ENCODE data around the gene CSMD2.

The CSMD2 gene

GRCh38 chr1:33623811-33624210 is 541.2 kb downstream of the CSMD2 start:
- DNase-seq, result no peak

- no peak for DNase-seq
These were observed 542.3 kb downstream of the CSMD2 start for GRCh38 chr1:33622757-33623156.

GRCh38 chr1:33618636-33619035 is 546.4 kb downstream of the CSMD2 start:
- no peak for DNase-seq

GRCh38 chr1:33617451-33617850 is 547.6 kb downstream of the CSMD2 start:
- no peak for DNase-seq

- DNase-seq, result no peak
These were observed 548.2 kb downstream of the CSMD2 start for GRCh38 chr1:33616780-33617179.

- no peak for DNase-seq
These were observed 549.5 kb downstream of the CSMD2 start for GRCh38 chr1:33615546-33615945.

- DNase-seq, result no peak
These were observed 554.1 kb downstream of the CSMD2 start for GRCh38 chr1:33610864-33611455.

- DNase-seq, result no peak
These were observed 554.6 kb downstream of the CSMD2 start for GRCh38 chr1:33610391-33610790.

GRCh38 chr1:33609739-33610138 is 555.3 kb downstream of the CSMD2 start:
- DNase-seq, result no peak

GRCh38 chr1:33608825-33609400 is 556.1 kb downstream of the CSMD2 start:
- DNase-seq, result no peak

GRCh38 chr1:33607444-33608005 is 557.5 kb downstream of the CSMD2 start:
- DNase-seq, result no peak

- DNase-seq, result no peak
These were observed 558.8 kb downstream of the CSMD2 start for GRCh38 chr1:33606272-33606671.

GRCh38 chr1:33602271-33602670 is 562.8 kb downstream of the CSMD2 start:
- DNase-seq, result no peak

- DNase-seq, result no peak
These were observed 563.3 kb downstream of the CSMD2 start for GRCh38 chr1:33601751-33602150.

GRCh38 chr1:33599516-33600115 is 565.4 kb downstream of the CSMD2 start:
- no peak for DNase-seq

GRCh38 chr1:33588726-33589125 is 576.3 kb downstream of the CSMD2 start:
- DNase-seq, result no peak

GRCh38 chr1:33586795-33587194 is 578.2 kb downstream of the CSMD2 start:
- no peak for DNase-seq

GRCh38 chr1:33586106-33586505 is 578.9 kb downstream of the CSMD2 start:
- no peak for DNase-seq

GRCh38 chr1:33583567-33583966 is 581.5 kb downstream of the CSMD2 start:
- DNase-seq, result no peak

- no peak for DNase-seq
These were observed 586.2 kb downstream of the CSMD2 start for GRCh38 chr1:33578557-33579448.

- DNase-seq, result no peak
These were observed 587.4 kb downstream of the CSMD2 start for GRCh38 chr1:33577663-33578062.

- DNase-seq, result no peak
These were observed 588.0 kb downstream of the CSMD2 start for GRCh38 chr1:33576821-33577599.

Data from activated CD4-positive, alpha-beta T cell treated with anti-CD3 and anti-CD28 coated beads, Interleukin-2, amount 50 U/mL, for 16 hours (primary cell).